CD4-positive, alpha-beta T cell (primary cell): ENCODE data around the gene SCGB2A2. TPM values are rescaled to one million over a fixed set of nuclear protein-coding genes. Genes with fewer than 3 reads are reported as not detected.

Source experiments
- ATAC-seq: fragments of 200-7000 bp; cut with Tn5 transposase; one replicate; pipeline ENCODE4 v1.10.0; 2022; ENCODE audit warnings: mild to moderate bottlenecking; ENCODE audit not compliant: poor library complexity
- CTCF ChIA-PET: fragments of 350-600 bp; sonication (Branson Sonifier 250); formaldehyde crosslinking; loops from one replicate; lab custom pipeline; 2021; ENCODE audit warnings: antibody characterized with exemption, inconsistent platforms; lab: Charles Lee
- POLR2A ChIA-PET: fragments of 350-600 bp; sonication (Branson Sonifier 250); formaldehyde crosslinking; loops from one replicate; lab custom pipeline; 2021; ENCODE audit warnings: antibody characterized with exemption, inconsistent platforms; lab: Charles Lee
- DNase-seq, 14 experiments: peaks; one replicate each; pipeline ENCODE4 v3.0.0-alpha.2; 2013 to 2020; ENCODE audit warnings: mixed read lengths in 2 of 14
- H3K27ac ChIP-seq, 2 donors: one replicate each; pipeline versions ENCODE4 v1.5.1 to v1.7.0; 2013; ENCODE audit warnings: low read length in 2 of 2, low read depth in 1 of 2, mild to moderate bottlenecking in 1 of 2
- H3K27me3 ChIP-seq, 2 experiments: 1 replicate in 1 of 2; 2 replicates in 1 of 2; pipeline versions ENCODE4 v1.6.1 to v1.7.0; 2013; ENCODE audit warnings: low read length in 2 of 2, control low read depth in 1 of 2, mild to moderate bottlenecking in 1 of 2, moderate library complexity in 1 of 2; ENCODE audit not compliant: insufficient read depth in 2 of 2, control insufficient read depth in 1 of 2
- H3K36me3 ChIP-seq: one replicate; pipeline ENCODE4 v1.6.1; 2013; ENCODE audit warnings: low read length, control low read depth; ENCODE audit not compliant: insufficient read depth
- H3K4me1 ChIP-seq: one replicate; pipeline ENCODE4 v1.6.1; 2013; ENCODE audit warnings: low read length, control low read depth; ENCODE audit not compliant: insufficient read depth
- H3K4me3 ChIP-seq: one replicate; pipeline ENCODE4 v1.5.1; 2013; ENCODE audit warnings: mild to moderate bottlenecking, low read length, moderate library complexity
- H3K9me3 ChIP-seq, 2 experiments: 1 replicate in 1 of 2; 2 replicates in 1 of 2; pipeline versions ENCODE4 v1.6.1 to v1.7.0; 2013; ENCODE audit warnings: low read length in 2 of 2, mild to moderate bottlenecking in 2 of 2, control low read depth in 1 of 2, moderate library complexity in 1 of 2; ENCODE audit not compliant: control insufficient read depth in 1 of 2, insufficient read depth in 1 of 2
- H3K27ac Mint-ChIP-seq: one replicate; pipeline ENCODE4 v1.8.0; 2020; ENCODE audit warnings: mixed read lengths
- H3K27me3 Mint-ChIP-seq: one replicate; pipeline ENCODE4 v1.8.0; 2021; ENCODE audit warnings: mixed read lengths
- H3K36me3 Mint-ChIP-seq: one replicate; pipeline ENCODE4 v1.8.0; 2021; ENCODE audit warnings: low read depth, mixed read lengths
- H3K4me1 Mint-ChIP-seq: one replicate; pipeline ENCODE4 v1.8.0; 2021; ENCODE audit warnings: low read depth, mixed read lengths
- H3K4me3 Mint-ChIP-seq: one replicate; pipeline ENCODE4 v1.8.0; 2020; ENCODE audit warnings: mild to moderate bottlenecking, mixed read lengths
- H3K9me3 Mint-ChIP-seq: one replicate; pipeline ENCODE4 v1.8.0; 2020; ENCODE audit warnings: mixed read lengths
- intact Hi-C, 2 experiments: fragments of 100-400 bp; cut with DNase I in 1 of 2; cut with micrococcal nuclease in 1 of 2; formaldehyde crosslinking; loops; one replicate each; pipeline versions ENCODE4 v1.15.1 to v1.9.0; 2023 to 2025; cut with DNase I, micrococcal nuclease
- total RNA-seq, 174 experiments: library from RNA in 2 of 174; stranded (reverse) in 2 of 174; gene quantifications; one replicate each; pipeline ENCODE4 v1.2.3 and lab custom pipeline; 2021 to 2026
- TF ChIP-seq, protein P1 (sequence below): fragments of 200-600 bp; IDR thresholded peaks from one replicate; pipeline ENCODE4 v1.8.0; 2022; ENCODE audit warnings: antibody characterized with exemption, mild to moderate bottlenecking

Gene SCGB2A2
- total RNA-seq, 2 experiments from 2014 or later, result not detected

GRCh38 chr11:62233730-62234129 is 36.2 kb upstream of the SCGB2A2 start:
- CTCF ChIA-PET, result no interaction called here
- intact Hi-C loops, result no loop called here
- H3K27me3 Mint-ChIP-seq, result peaks cover 59% of the 10 kb centered on the region

DNA sequence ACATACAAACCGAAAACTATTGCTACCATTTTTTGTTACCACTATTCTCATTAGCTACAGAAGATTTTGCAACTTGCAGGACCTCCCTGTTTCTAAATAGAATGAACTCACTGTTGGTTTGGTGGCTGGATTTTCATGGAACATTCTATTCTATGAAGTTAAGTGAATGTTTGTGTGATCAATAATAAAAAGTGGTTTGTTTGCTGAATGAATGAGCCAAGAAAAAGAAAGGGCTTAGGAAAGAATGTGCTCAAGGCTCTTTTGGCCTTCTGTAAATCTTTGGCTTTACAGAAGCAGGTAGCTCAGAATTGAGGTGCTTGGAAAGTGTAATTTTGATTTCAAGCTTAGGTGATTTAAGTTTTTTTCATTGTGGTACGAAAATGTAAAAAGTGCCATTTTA is 33.8 kb upstream of the SCGB2A2 start:
- no peaks in the 10 kb centered on the region for H3K4me1 ChIP-seq
- H3K9me3 ChIP-seq, result no peaks in the 10 kb centered on the region
- H3K36me3 Mint-ChIP-seq, result no peaks in the 10 kb centered on the region
- H3K4me3 Mint-ChIP-seq, result no peak overlapping the region
- no peak overlapping the region for H3K4me3 ChIP-seq
- peaks cover 65% of the 10 kb centered on the region for H3K27me3 Mint-ChIP-seq
- H3K27ac Mint-ChIP-seq, result no peak overlapping the region
- no peaks in the 10 kb centered on the region for H3K9me3 Mint-ChIP-seq
- intact Hi-C loops, result no loop called here
- DNase-seq (no peak), ATAC-seq (no peak)
- ChIA-PET POLR2A (no interaction called here), CTCF (no interaction called here)
- TF ChIP-seq, protein P1, sequence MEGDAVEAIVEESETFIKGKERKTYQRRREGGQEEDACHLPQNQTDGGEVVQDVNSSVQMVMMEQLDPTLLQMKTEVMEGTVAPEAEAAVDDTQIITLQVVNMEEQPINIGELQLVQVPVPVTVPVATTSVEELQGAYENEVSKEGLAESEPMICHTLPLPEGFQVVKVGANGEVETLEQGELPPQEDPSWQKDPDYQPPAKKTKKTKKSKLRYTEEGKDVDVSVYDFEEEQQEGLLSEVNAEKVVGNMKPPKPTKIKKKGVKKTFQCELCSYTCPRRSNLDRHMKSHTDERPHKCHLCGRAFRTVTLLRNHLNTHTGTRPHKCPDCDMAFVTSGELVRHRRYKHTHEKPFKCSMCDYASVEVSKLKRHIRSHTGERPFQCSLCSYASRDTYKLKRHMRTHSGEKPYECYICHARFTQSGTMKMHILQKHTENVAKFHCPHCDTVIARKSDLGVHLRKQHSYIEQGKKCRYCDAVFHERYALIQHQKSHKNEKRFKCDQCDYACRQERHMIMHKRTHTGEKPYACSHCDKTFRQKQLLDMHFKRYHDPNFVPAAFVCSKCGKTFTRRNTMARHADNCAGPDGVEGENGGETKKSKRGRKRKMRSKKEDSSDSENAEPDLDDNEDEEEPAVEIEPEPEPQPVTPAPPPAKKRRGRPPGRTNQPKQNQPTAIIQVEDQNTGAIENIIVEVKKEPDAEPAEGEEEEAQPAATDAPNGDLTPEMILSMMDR, result no peak
- H3K27me3 ChIP-seq, result peaks cover 5 to 23% of the 10 kb centered on the region in 2 experiments
- H3K4me1 Mint-ChIP-seq, result no peaks in the 10 kb centered on the region
- H3K27ac ChIP-seq, result no peak overlapping the region
- H3K36me3 ChIP-seq, result no peaks in the 10 kb centered on the region

More at GRCh38 chr11:62233730-62234129, 36.2 kb upstream of the SCGB2A2 start:
- TF ChIP-seq, protein P1, result no peak
- no peak overlapping the region for H3K4me3 Mint-ChIP-seq
- H3K9me3 Mint-ChIP-seq, result no peaks in the 10 kb centered on the region
- Histone ChIP-seq H3K4me3 (no peak overlapping the region), H3K4me1 (no peaks in the 10 kb centered on the region), H3K27me3 (peaks cover 5 to 26% of the 10 kb centered on the region in 2 experiments), H3K9me3 (no peaks in the 10 kb centered on the region), H3K36me3 (no peaks in the 10 kb centered on the region), H3K27ac (no peak overlapping the region)
- no peaks in the 10 kb centered on the region for H3K4me1 Mint-ChIP-seq
- no peaks in the 10 kb centered on the region for H3K36me3 Mint-ChIP-seq
- ATAC-seq (no peak), DNase-seq (no peak)
- no peak overlapping the region for H3K27ac Mint-ChIP-seq
- POLR2A ChIA-PET, result no interaction called here

DNA sequence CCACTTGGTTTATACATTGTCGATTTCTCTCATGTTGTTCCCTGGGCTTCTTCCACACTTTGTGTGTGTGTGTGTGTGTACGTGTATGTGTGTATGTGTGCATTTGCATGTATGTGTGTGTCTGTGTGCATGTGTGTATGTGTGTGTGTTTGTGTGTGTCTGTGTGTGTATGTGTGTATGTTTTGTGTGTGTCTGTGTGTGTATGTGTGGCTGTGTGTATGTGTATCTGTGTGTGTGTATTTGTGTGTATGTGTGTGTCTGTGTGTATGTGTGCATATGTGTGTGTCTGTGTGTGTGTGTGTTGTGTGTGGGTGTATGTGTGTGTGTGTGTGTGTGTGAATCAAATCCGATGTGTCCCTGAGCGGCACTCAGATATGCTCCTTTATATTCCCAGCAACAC is 32.5 kb upstream of the SCGB2A2 start:
- Histone ChIP-seq H3K36me3 (no peaks in the 10 kb centered on the region), H3K4me3 (no peak overlapping the region), H3K4me1 (no peaks in the 10 kb centered on the region), H3K27me3 (peaks cover 5 to 30% of the 10 kb centered on the region in 2 experiments), H3K9me3 (peaks cover 0 to 3% of the 10 kb centered on the region in 2 experiments), H3K27ac (no peak overlapping the region)
- Mint-ChIP-seq H3K9me3 (no peaks in the 10 kb centered on the region), H3K4me3 (no peak overlapping the region), H3K27ac (no peak overlapping the region), H3K27me3 (peaks cover 57% of the 10 kb centered on the region), H3K36me3 (no peaks in the 10 kb centered on the region), H3K4me1 (no peaks in the 10 kb centered on the region)
- ChIA-PET CTCF (no interaction called here), POLR2A (no interaction called here)
- intact Hi-C loops, result no loop called here
- TF ChIP-seq, protein P1, result no peak
- ATAC-seq (no peak), DNase-seq (no peak)
